CD14-positive monocyte (primary cell): ENCODE results near the gene AQP12A. TPM values are rescaled to one million over a fixed set of nuclear protein-coding genes. Genes with fewer than 3 reads are reported as not detected.

Experiments
- DNase-seq, 3 donors: peaks; one replicate each; pipeline ENCODE4 v3.0.0-alpha.2; 2011 to 2022
- H2AFZ ChIP-seq: 2 replicates; pipeline ENCODE4 v1.6.0; 2012; ENCODE audit warnings: mild to moderate bottlenecking, low read depth, low read length, inconsistent platforms; ENCODE audit not compliant: insufficient read depth, poor library complexity, severe bottlenecking
- H3K27ac ChIP-seq, 2 donors: 1 replicate in 1 of 2; 2 replicates in 1 of 2; pipeline ENCODE4 v1.5.1; 2012 to 2013; ENCODE audit warnings: low read length in 2 of 2, control low read depth in 1 of 2, inconsistent platforms in 1 of 2, low read depth in 1 of 2, mild to moderate bottlenecking in 1 of 2
- H3K27me3 ChIP-seq, 2 donors: one replicate each; pipeline versions ENCODE4 v1.6.0 to v1.6.1; 2011 to 2013; ENCODE audit warnings: low read length in 2 of 2; ENCODE audit not compliant: control insufficient read depth in 2 of 2, insufficient read depth in 2 of 2
- H3K36me3 ChIP-seq, 2 donors: replicated peaks in 1 of 2; 1 replicate in 1 of 2; 2 replicates in 1 of 2; pipeline versions ENCODE4 v1.5.1 to v1.6.1; 2012 to 2013; ENCODE audit warnings: low read length in 2 of 2, control low read depth in 1 of 2, inconsistent platforms in 1 of 2, mild to moderate bottlenecking in 1 of 2; ENCODE audit not compliant: insufficient read depth in 2 of 2, control insufficient read depth in 1 of 2
- H3K4me1 ChIP-seq, 2 donors: 1 replicate in 1 of 2; 2 replicates in 1 of 2; pipeline versions ENCODE4 v1.5.1 to v1.6.1; 2012 to 2013; ENCODE audit warnings: low read length in 2 of 2, control low read depth in 1 of 2, inconsistent platforms in 1 of 2, mild to moderate bottlenecking in 1 of 2, moderate library complexity in 1 of 2; ENCODE audit not compliant: insufficient read depth in 2 of 2, control insufficient read depth in 1 of 2
- H3K4me2 ChIP-seq: replicated peaks from 2 replicates; pipeline ENCODE3; 2012; ENCODE audit warnings: low read length, moderate library complexity, mild to moderate bottlenecking; ENCODE audit not compliant: poor library complexity, severe bottlenecking; ENCODE audit errors: extremely low read depth
- H3K4me3 ChIP-seq, 3 experiments: fragments of 200-600 bp in 1 of 3; sonication (generic) in 1 of 3; replicated peaks in 1 of 3; 1 replicate in 2 of 3; 2 replicates in 1 of 3; pipeline ENCODE4 v1.5.1; 2011 to 2013; ENCODE audit warnings: low read length in 3 of 3, mild to moderate bottlenecking in 3 of 3, control low read depth in 2 of 3, low read depth in 2 of 3, inconsistent platforms in 1 of 3, moderate library complexity in 1 of 3
- H3K79me2 ChIP-seq: 2 replicates; pipeline ENCODE4 v1.6.0; 2012; ENCODE audit warnings: mild to moderate bottlenecking, control low read depth, inconsistent platforms, low read length, moderate library complexity; ENCODE audit not compliant: insufficient read depth
- H3K9ac ChIP-seq: 2 replicates; pipeline ENCODE4 v1.6.0; 2017; ENCODE audit warnings: low read length, mild to moderate bottlenecking; ENCODE audit not compliant: insufficient read depth, poor library complexity, severe bottlenecking
- H3K9me3 ChIP-seq, 2 donors: replicated peaks in 1 of 2; 1 replicate in 1 of 2; 2 replicates in 1 of 2; pipeline versions ENCODE4 v1.5.1 to v1.6.1; 2012 to 2013; ENCODE audit warnings: low read length in 2 of 2, control low read depth in 1 of 2; ENCODE audit not compliant: control insufficient read depth in 1 of 2, insufficient read depth in 1 of 2
- H4K20me1 ChIP-seq: 2 replicates; pipeline ENCODE4 v1.6.0; 2012; ENCODE audit warnings: mild to moderate bottlenecking, low read length, control low read depth, moderate library complexity; ENCODE audit not compliant: insufficient read depth
- H3K27ac Mint-ChIP-seq, 7 donors: one replicate each; pipeline ENCODE4 v1.8.0; 2020; ENCODE audit warnings: mild to moderate bottlenecking in 7 of 7, mixed read lengths in 7 of 7, moderate library complexity in 6 of 7, inconsistent platforms in 2 of 7
- H3K27me3 Mint-ChIP-seq, 3 donors: one replicate each; pipeline ENCODE4 v1.8.0; 2021 to 2022; ENCODE audit warnings: low read depth in 3 of 3, mild to moderate bottlenecking in 3 of 3, mixed read lengths in 3 of 3, moderate library complexity in 3 of 3, inconsistent platforms in 1 of 3
- H3K36me3 Mint-ChIP-seq, 2 donors: one replicate each; pipeline ENCODE4 v1.8.0; 2020; ENCODE audit warnings: mixed read lengths in 2 of 2, inconsistent platforms in 1 of 2, mild to moderate bottlenecking in 1 of 2
- H3K4me1 Mint-ChIP-seq: one replicate; pipeline ENCODE4 v1.8.0; 2020; ENCODE audit warnings: mild to moderate bottlenecking, mixed read lengths
- H3K4me3 Mint-ChIP-seq, 2 donors: one replicate each; pipeline ENCODE4 v1.8.0; 2020; ENCODE audit warnings: mild to moderate bottlenecking in 2 of 2, mixed read lengths in 2 of 2, moderate library complexity in 1 of 2
- H3K9me3 Mint-ChIP-seq, 7 donors: one replicate each; pipeline ENCODE4 v1.8.0; 2020 to 2022; ENCODE audit warnings: mixed read lengths in 7 of 7, mild to moderate bottlenecking in 6 of 7, moderate library complexity in 6 of 7, inconsistent platforms in 2 of 7
- CTCF ChIP-seq: fragments of 200-600 bp; IDR thresholded peaks from one replicate; pipeline ENCODE4 v1.8.0; 2022; ENCODE audit warnings: antibody characterized with exemption, mild to moderate bottlenecking
- WGBS: methylation state at CpG from one replicate; pipeline ENCODE4 v1.1.5; 2013; ENCODE audit warnings: missing lambda C conversion rate; ENCODE audit not compliant: insufficient coverage; 5-methylcytosine and 5-hydroxymethylcytosine counted together
- intact Hi-C, 2 donors: fragments of 100-400 bp; cut with micrococcal nuclease; formaldehyde crosslinking; loops; one replicate each; pipeline versions ENCODE4 v1.15.0 to v1.15.1; 2023
- polyA plus RNA-seq, 3 donors: library from polyadenylated mRNA; depleted of rRNA in 1 of 3; unstranded in 2 of 3; stranded (reverse) in 1 of 3; fragments of 300-500 nt in 2 of 3; fragments of >200 nt in 1 of 3; fragmentation: Illumina TruSeq in 2 of 3; gene quantifications; 1 replicate in 2 of 3; 2 replicates in 1 of 3; pipeline ENCODE4 v1.2.3, GENCODE V29; 2012 to 2021

The AQP12A gene
- polyA plus RNA-seq, 3 donors = not detected

- Histone ChIP-seq H3K4me3 (no peak overlapping the region), H4K20me1 (no peaks in the 10 kb centered on the region), H3K4me2 (no peak overlapping the region), H2AFZ (no peak overlapping the region), H3K27me3 (no peaks in the 10 kb centered on the region), H3K27ac (no peak overlapping the region), H3K4me1 (peaks cover 14 to 17% of the 10 kb centered on the region in 2 donors), H3K9ac (no peak overlapping the region), H3K9me3 (no peaks in the 10 kb centered on the region), H3K36me3 (no peaks in the 10 kb centered on the region), H3K79me2 (no peaks in the 10 kb centered on the region)
- intact Hi-C loops = loop anchor here (5.0 kb wide), 1 partner anchor 192 kb away; no protein-coding TSS in a partner anchor
- no peak for DNase-seq
- H3K36me3 Mint-ChIP-seq = no peaks in the 10 kb centered on the region
- WGBS = 97% methylated on average over 16 of the region's 19 CpGs
- TF ChIP-seq CTCF = no peak
- H3K27me3 Mint-ChIP-seq = peaks cover 4 to 7% (median 7%) of the 10 kb centered on the region in 3 donors
- no peaks in the 10 kb centered on the region for H3K9me3 Mint-ChIP-seq
- H3K4me3 Mint-ChIP-seq = no peak overlapping the region
- peaks cover 21% of the 10 kb centered on the region for H3K4me1 Mint-ChIP-seq
- H3K27ac Mint-ChIP-seq = no peak overlapping the region
These were observed 13.0 kb downstream of the AQP12A start for GRCh38 chr2:240704651-240705050.

- Histone ChIP-seq H3K4me2 (peak overlapping the region; percentile 5), H3K27me3 (no peaks in the 10 kb centered on the region), H3K4me3 (no peak overlapping the region), H3K36me3 (no peaks in the 10 kb centered on the region), H2AFZ (no peak overlapping the region), H3K9me3 (no peaks in the 10 kb centered on the region), H4K20me1 (no peaks in the 10 kb centered on the region), H3K4me1 (peaks cover 14 to 17% of the 10 kb centered on the region in 2 donors), H3K27ac (no peak overlapping the region), H3K9ac (no peak overlapping the region), H3K79me2 (no peaks in the 10 kb centered on the region)
- Mint-ChIP-seq H3K4me1 (peaks cover 21% of the 10 kb centered on the region), H3K4me3 (peak overlapping the region in 1 of 2 donors; percentile 86), H3K27me3 (peaks cover 1 to 8% (median 7%) of the 10 kb centered on the region in 3 donors), H3K36me3 (no peaks in the 10 kb centered on the region), H3K27ac (peak overlapping the region in 2 of 7 donors; percentile 22 to 50), H3K9me3 (no peaks in the 10 kb centered on the region)
- peak in 2 of 3 donors; percentile 28 to 49 for DNase-seq
- 11% methylated on average over 4 of the region's 12 CpGs for WGBS
- no peak for TF ChIP-seq CTCF
- intact Hi-C loops = no loop called here
These were observed 13.6 kb downstream of the AQP12A start for GRCh38 chr2:240705204-240705791.
